HepG2 (cell line): ENCODE data around the gene AARS2. TPM values are rescaled to one million over a fixed set of nuclear protein-coding genes. Genes with fewer than 3 reads are reported as not detected.

Source experiments
- ATAC-seq: fragments of 200-7000 bp; cut with Tn5 transposase; 3 replicates; pipeline ENCODE4 v1.9.1; 2020; ENCODE audit warnings: mild to moderate bottlenecking, moderate library complexity
- BruUV-seq: library from RNA; stranded (reverse); fragments of 400-500 nt; replicated peaks from 2 replicates; lab custom pipeline; 2021; lab: Mats Ljungman, UMichigan
- CTCF ChIA-PET: fragments of 300-600 bp; formaldehyde crosslinking; extraction: SDS; loops from one replicate; lab custom pipeline; 2021; ENCODE audit warnings: low total read pairs, inconsistent platforms, low intra/inter-chr PET ratio; lab: Yijun Ruan, JAX
- POLR2A ChIA-PET: fragments of 350-600 bp; sonication (Branson Sonifier 250); formaldehyde crosslinking; loops from one replicate; lab custom pipeline; 2020; ENCODE audit warnings: antibody characterized with exemption, inconsistent platforms; lab: Yijun Ruan, JAX
- DNase-seq: peaks from one replicate; pipeline ENCODE4 v3.0.0-alpha.2; 2015; ENCODE audit warnings: low spot score
- FAIRE-seq: peaks from 3 replicates; lab custom pipeline; 2011; peaks lifted over from hg19 to GRCh38; lab: Jason Lieb, UNC
- H2AFZ ChIP-seq: one replicate; pipeline ENCODE4 v1.6.1; 2011; ENCODE audit warnings: low read length, inconsistent platforms
- H3K27ac ChIP-seq: fragments of 300-600 bp; 3 replicates; pipeline ENCODE4 v1.8.0; 2011; ENCODE audit warnings: mixed run types, mild to moderate bottlenecking, mixed read lengths, low read length, inconsistent platforms; ENCODE audit not compliant: insufficient read depth; ENCODE audit errors: extremely low read length
- H3K27me3 ChIP-seq, 2 experiments: fragments of 200-600 bp in 1 of 2; 2 replicates in 1 of 2; 3 replicates in 1 of 2; pipeline versions ENCODE4 v1.6.0 to v1.8.0; 2011; ENCODE audit warnings: low read length in 2 of 2, mild to moderate bottlenecking in 2 of 2, moderate library complexity in 2 of 2, inconsistent platforms in 1 of 2; ENCODE audit not compliant: insufficient read depth in 2 of 2, control insufficient read depth in 1 of 2
- H3K36me3 ChIP-seq, 2 experiments: fragments of 200-600 bp in 1 of 2; replicated peaks in 1 of 2; 2 replicates in 1 of 2; 3 replicates in 1 of 2; pipeline versions ENCODE4 v1.5.1 to v1.8.0; 2011; ENCODE audit warnings: low read length in 2 of 2, inconsistent platforms in 1 of 2; ENCODE audit not compliant: insufficient read depth in 2 of 2, control insufficient read depth in 1 of 2
- H3K4me1 ChIP-seq: 2 replicates; pipeline ENCODE4 v1.5.1; 2012; ENCODE audit warnings: low read length, inconsistent platforms; ENCODE audit not compliant: insufficient read depth
- H3K4me2 ChIP-seq: 2 replicates; pipeline ENCODE4 v1.6.0; 2011; ENCODE audit warnings: low read depth, low read length, inconsistent platforms
- H3K4me3 ChIP-seq, 3 experiments: fragments of 200-600 bp in 1 of 3; sonication (generic), shearing (Covaris generic) in 1 of 3; replicated peaks in 1 of 3; 2 replicates each; pipeline ENCODE4 v1.5.1; 2011 to 2016; ENCODE audit warnings: low read length in 3 of 3, inconsistent platforms in 2 of 3, low read depth in 2 of 3, mild to moderate bottlenecking in 2 of 3, control low read depth in 1 of 3, mixed read lengths in 1 of 3; ENCODE audit not compliant: insufficient read depth in 1 of 3
- H3K79me2 ChIP-seq: one replicate; pipeline ENCODE4 v1.6.1; 2011; ENCODE audit warnings: low read length, inconsistent platforms; ENCODE audit not compliant: insufficient read depth
- H3K9ac ChIP-seq: 2 replicates; pipeline ENCODE4 v1.6.0; 2011; ENCODE audit warnings: mild to moderate bottlenecking, low read depth, low read length, inconsistent platforms; ENCODE audit not compliant: insufficient read depth
- H3K9me3 ChIP-seq: 2 replicates; pipeline ENCODE4 v1.5.1; 2012; ENCODE audit warnings: mild to moderate bottlenecking, low read length
- H4K20me1 ChIP-seq: 2 replicates; pipeline ENCODE4 v1.6.0; 2011; ENCODE audit warnings: inconsistent platforms, mild to moderate bottlenecking, low read length, moderate library complexity; ENCODE audit not compliant: insufficient read depth
- CCDC6 ChIP-seq: sonication (generic); formaldehyde crosslinking; IDR thresholded peaks from 2 replicates; pipeline ENCODE4 v1.8.1; 2022; ENCODE audit warnings: mild to moderate bottlenecking, missing genetic modification reagents, moderate library complexity
- EED ChIP-seq: sonication (generic); formaldehyde crosslinking; IDR thresholded peaks from 2 replicates; pipeline ENCODE4 v1.5.0; 2020; ENCODE audit warnings: mild to moderate bottlenecking, missing genetic modification reagents
- ETV5 ChIP-seq: IDR thresholded peaks from 2 replicates; pipeline ENCODE4 v1.6.1; 2018; ENCODE audit warnings: missing biosample characterization, missing genetic modification reagents, inconsistent platforms, borderline replicate concordance
- HOXA9 ChIP-seq: sonication (generic); formaldehyde crosslinking; IDR thresholded peaks from 2 replicates; pipeline ENCODE4 v1.8.1; 2022; ENCODE audit warnings: missing genetic modification reagents, mild to moderate bottlenecking, moderate library complexity, borderline replicate concordance
- HOXD1 ChIP-seq: sonication (generic); formaldehyde crosslinking; IDR thresholded peaks from 2 replicates; pipeline ENCODE4 v1.5.0; 2020; ENCODE audit warnings: missing genetic modification reagents
- KDM5B ChIP-seq: sonication (generic); formaldehyde crosslinking; IDR thresholded peaks from 2 replicates; pipeline ENCODE4 v1.4.0; 2020; ENCODE audit warnings: missing genetic modification reagents, mild to moderate bottlenecking, borderline replicate concordance
- MEIS2 ChIP-seq: sonication (generic); formaldehyde crosslinking; IDR thresholded peaks from 2 replicates; pipeline ENCODE4 v1.9.0; 2021; ENCODE audit warnings: mild to moderate bottlenecking, missing genetic modification reagents
- MYC ChIP-seq: sonication (generic); formaldehyde crosslinking; IDR thresholded peaks from 2 replicates; pipeline ENCODE4 v1.9.0; 2021; ENCODE audit warnings: missing genetic modification reagents, borderline replicate concordance
- PTBP1 ChIP-seq: fragments of 200-400 bp; formaldehyde crosslinking; IDR thresholded peaks from 2 replicates; pipeline ENCODE4 v1.6.1; 2018; ENCODE audit warnings: low read length, low read depth; ENCODE audit not compliant: poor library complexity, severe bottlenecking
- SALL1 ChIP-seq: sonication (generic); formaldehyde crosslinking; IDR thresholded peaks from 2 replicates; pipeline ENCODE4 v1.8.0; 2022; ENCODE audit warnings: mild to moderate bottlenecking, missing genetic modification reagents
- SOX5 ChIP-seq: IDR thresholded peaks from 2 replicates; pipeline ENCODE4 v1.6.1; 2016; ENCODE audit warnings: borderline replicate concordance
- SPEN ChIP-seq: sonication (generic); formaldehyde crosslinking; IDR thresholded peaks from 2 replicates; pipeline ENCODE4 v1.5.1; 2020; ENCODE audit warnings: low read depth, mild to moderate bottlenecking, missing genetic modification reagents
- TBX3 ChIP-seq: fragments of 450-650 bp; IDR thresholded peaks from 2 replicates; pipeline ENCODE4 v1.6.1; 2017; ENCODE audit warnings: antibody characterized with exemption, mild to moderate bottlenecking, inconsistent platforms, borderline replicate concordance
- ZNF841 ChIP-seq: sonication (generic); formaldehyde crosslinking; IDR thresholded peaks from 2 replicates; pipeline ENCODE4 v1.8.1; 2023; ENCODE audit warnings: missing genetic modification reagents, borderline replicate concordance
- ZSCAN31 ChIP-seq: sonication (generic); formaldehyde crosslinking; IDR thresholded peaks from 2 replicates; pipeline ENCODE4 v1.5.0; 2020; ENCODE audit warnings: low read depth, mild to moderate bottlenecking, missing genetic modification reagents
- WGBS: methylation state at CpG from one replicate; pipeline ENCODE4 v1.1.6; 2017; ENCODE audit warnings: low lambda C conversion rate; 5-methylcytosine and 5-hydroxymethylcytosine counted together
- in situ Hi-C: cut with HindIII; loops from 2 replicates; pipeline ENCODE4 v1.10.0; 2017; ENCODE audit warnings: low pct_unique_long_range_greater_than_20kb; ENCODE audit not compliant: extremely low pct_ligation_motif_present
- intact Hi-C: fragments of 100-400 bp; cut with micrococcal nuclease; formaldehyde crosslinking; loops from one replicate; pipeline ENCODE4 v1.10.0; 2022; ENCODE audit not compliant: unreplicated experiment
- polyA plus RNA-seq, 8 experiments: library from polyadenylated mRNA; depleted of rRNA in 3 of 8; stranded (reverse) in 7 of 8; unstranded in 1 of 8; fragments of >200 nt; fragmentation: Illumina TruSeq in 4 of 8; extraction: Trizol in 4 of 8; gene quantifications; 2 replicates each; pipeline versions ENCODE4 v1.2.1 to v1.2.3, GENCODE V29; 2011 to 2016; ENCODE audit warnings: low read depth in 4 of 8, missing spikeins in 1 of 8, mixed read lengths in 1 of 8; ENCODE audit not compliant: insufficient read depth in 1 of 8
- total RNA-seq, 5 experiments: library from RNA; depleted of rRNA; stranded (reverse); fragments of >200 nt; fragmentation: Illumina TruSeq; extraction: Trizol; gene quantifications; 2 replicates each; pipeline ENCODE4 v1.2.3, GENCODE V29; 2016; ENCODE audit warnings: low read depth in 1 of 5
- TF ChIP-seq, protein P1 (sequence below): sonication (generic); formaldehyde crosslinking; IDR thresholded peaks from 2 replicates; pipeline ENCODE4 v1.4.0; 2020; ENCODE audit warnings: missing genetic modification reagents
- TF ChIP-seq, protein P2 (sequence below): sonication (generic); formaldehyde crosslinking; IDR thresholded peaks from 2 replicates; pipeline ENCODE4 v1.8.0; 2022; ENCODE audit warnings: mild to moderate bottlenecking, missing genetic modification reagents, moderate library complexity

The AARS2 gene
- total and polyA plus RNA-seq, 2 of the 13 experiments (the other 11 are each of a cell fraction or from before 2014, with no cell fraction given), result 7.5 to 24.1 TPM

DNA sequence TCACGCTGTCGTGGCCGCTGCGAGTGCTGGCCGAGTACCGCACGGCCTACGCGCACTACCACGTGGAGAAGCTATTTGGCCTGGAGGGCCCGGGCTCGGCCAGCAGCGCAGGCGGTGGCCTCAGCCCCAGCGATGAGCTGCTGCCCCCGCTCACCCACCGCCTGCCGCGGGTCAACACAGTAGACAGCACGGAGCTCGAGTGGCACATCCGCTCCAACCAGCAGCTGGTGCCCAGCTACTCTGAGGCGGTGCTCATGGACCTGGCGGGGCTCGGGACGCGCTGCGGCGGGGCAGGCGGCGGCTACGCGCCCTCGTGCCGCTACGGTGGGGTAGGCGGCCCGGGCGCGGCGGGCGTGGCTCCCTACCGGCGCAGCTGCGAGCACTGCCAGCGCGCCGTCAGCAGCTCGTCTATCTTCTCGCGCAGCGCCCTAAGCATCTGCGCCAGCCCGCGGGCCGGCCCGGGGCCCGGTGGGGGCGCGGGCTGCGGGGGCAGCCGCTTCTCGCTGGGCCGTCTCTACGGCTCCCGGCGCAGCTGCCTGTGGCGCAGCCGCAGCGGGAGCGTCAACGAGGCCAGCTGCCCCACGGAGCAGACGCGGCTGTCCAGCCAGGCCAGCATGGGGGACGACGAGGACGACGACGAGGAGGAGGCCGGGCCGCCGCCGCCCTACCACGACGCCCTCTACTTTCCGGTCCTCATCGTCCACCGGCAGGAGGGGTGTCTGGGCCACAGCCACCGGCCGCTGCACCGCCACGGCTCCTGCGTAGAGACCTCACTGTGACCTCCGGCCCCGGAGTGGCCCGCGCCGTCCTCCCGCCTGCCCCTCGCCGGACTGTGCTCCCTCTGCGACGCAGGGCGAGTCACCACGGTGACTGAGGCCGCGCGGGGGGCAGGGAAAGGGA is 37.1 kb downstream of the AARS2 start:
- DNase-seq (no peak), FAIRE-seq (no peak), ATAC-seq (peak; percentile 58)
- BruUV-seq, result no TSS peak
- Histone ChIP-seq H2AFZ (no peak overlapping the region), H3K79me2 (no peaks in the 10 kb centered on the region), H3K27me3 (peaks cover 40 to 94% of the 10 kb centered on the region in 2 experiments), H3K27ac (no peak overlapping the region), H4K20me1 (peaks cover 3% of the 10 kb centered on the region; the same call in 1 of the 2 replicates), H3K4me1 (peaks cover 28% of the 10 kb centered on the region), H3K36me3 (no peaks in the 10 kb centered on the region), H3K9ac (no peak overlapping the region), H3K9me3 (no peaks in the 10 kb centered on the region), H3K4me2 (peak overlapping the region; percentile 69), H3K4me3 (peak overlapping the region in 2 of 3 experiments; percentile 28 to 62; a peak in 2 of 6 replicates)
- 14% methylated on average over 14 of the region's 109 CpGs for WGBS
- intact Hi-C loops (no loop called here), in situ Hi-C loops (no loop called here)
- POLR2A ChIA-PET, result interaction anchor here (0.7 to 1.5 kb wide), 5 partner anchors 13 to 112 kb away, joined by 3 to 5 read pairs (median 3); partner anchors contain the start of genes CDC5L and HSP90AB1
- CTCF ChIA-PET, result no interaction called here
- TF ChIP-seq SALL1 (peak; percentile 42; the same call in 1 of the 2 replicates), TBX3 (no peak), ETV5 (peak; percentile 23; the same call in 1 of the 2 replicates), CCDC6 (CRISPR knock-in tag) (peak; percentile 46; the same call in 1 of the 2 replicates), MEIS2 (CRISPR knock-in tag) (peak; percentile 12; the same call in 1 of the 2 replicates), KDM5B (CRISPR knock-in tag) (peak; percentile 56), SPEN (CRISPR knock-in tag) (peak; percentile 19; the same call in 1 of the 2 replicates), ZNF841 (CRISPR knock-in tag) (0 out of 2 replicates have a peak, but pooled peaks have one; percentile 48), ZSCAN31 (CRISPR knock-in tag) (0 out of 2 replicates have a peak, but pooled peaks have one; percentile 40), HOXA9 (CRISPR knock-in tag) (peak; percentile 62; the same call in 1 of the 2 replicates), EED (peak; percentile 48), HOXD1 (CRISPR knock-in tag) (0 out of 2 replicates have a peak, but pooled peaks have one; percentile 5), PTBP1 (no peak), MYC (CRISPR knock-in tag) (peak; percentile 63; the same call in 1 of the 2 replicates), SOX5 (CRISPR knock-in tag) (0 out of 2 replicates have a peak, but pooled peaks have one; percentile 12)
- TF ChIP-seq, protein P1, sequence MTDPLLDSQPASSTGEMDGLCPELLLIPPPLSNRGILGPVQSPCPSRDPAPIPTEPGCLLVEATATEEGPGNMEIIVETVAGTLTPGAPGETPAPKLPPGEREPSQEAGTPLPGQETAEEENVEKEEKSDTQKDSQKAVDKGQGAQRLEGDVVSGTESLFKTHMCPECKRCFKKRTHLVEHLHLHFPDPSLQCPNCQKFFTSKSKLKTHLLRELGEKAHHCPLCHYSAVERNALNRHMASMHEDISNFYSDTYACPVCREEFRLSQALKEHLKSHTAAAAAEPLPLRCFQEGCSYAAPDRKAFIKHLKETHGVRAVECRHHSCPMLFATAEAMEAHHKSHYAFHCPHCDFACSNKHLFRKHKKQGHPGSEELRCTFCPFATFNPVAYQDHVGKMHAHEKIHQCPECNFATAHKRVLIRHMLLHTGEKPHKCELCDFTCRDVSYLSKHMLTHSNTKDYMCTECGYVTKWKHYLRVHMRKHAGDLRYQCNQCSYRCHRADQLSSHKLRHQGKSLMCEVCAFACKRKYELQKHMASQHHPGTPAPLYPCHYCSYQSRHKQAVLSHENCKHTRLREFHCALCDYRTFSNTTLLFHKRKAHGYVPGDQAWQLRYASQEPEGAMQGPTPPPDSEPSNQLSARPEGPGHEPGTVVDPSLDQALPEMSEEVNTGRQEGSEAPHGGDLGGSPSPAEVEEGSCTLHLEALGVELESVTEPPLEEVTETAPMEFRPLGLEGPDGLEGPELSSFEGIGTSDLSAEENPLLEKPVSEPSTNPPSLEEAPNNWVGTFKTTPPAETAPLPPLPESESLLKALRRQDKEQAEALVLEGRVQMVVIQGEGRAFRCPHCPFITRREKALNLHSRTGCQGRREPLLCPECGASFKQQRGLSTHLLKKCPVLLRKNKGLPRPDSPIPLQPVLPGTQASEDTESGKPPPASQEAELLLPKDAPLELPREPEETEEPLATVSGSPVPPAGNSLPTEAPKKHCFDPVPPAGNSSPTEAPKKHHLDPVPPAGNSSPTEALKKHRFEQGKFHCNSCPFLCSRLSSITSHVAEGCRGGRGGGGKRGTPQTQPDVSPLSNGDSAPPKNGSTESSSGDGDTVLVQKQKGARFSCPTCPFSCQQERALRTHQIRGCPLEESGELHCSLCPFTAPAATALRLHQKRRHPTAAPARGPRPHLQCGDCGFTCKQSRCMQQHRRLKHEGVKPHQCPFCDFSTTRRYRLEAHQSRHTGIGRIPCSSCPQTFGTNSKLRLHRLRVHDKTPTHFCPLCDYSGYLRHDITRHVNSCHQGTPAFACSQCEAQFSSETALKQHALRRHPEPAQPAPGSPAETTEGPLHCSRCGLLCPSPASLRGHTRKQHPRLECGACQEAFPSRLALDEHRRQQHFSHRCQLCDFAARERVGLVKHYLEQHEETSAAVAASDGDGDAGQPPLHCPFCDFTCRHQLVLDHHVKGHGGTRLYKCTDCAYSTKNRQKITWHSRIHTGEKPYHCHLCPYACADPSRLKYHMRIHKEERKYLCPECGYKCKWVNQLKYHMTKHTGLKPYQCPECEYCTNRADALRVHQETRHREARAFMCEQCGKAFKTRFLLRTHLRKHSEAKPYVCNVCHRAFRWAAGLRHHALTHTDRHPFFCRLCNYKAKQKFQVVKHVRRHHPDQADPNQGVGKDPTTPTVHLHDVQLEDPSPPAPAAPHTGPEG (CRISPR knock-in tag), result peak; percentile 87
- TF ChIP-seq, protein P2, sequence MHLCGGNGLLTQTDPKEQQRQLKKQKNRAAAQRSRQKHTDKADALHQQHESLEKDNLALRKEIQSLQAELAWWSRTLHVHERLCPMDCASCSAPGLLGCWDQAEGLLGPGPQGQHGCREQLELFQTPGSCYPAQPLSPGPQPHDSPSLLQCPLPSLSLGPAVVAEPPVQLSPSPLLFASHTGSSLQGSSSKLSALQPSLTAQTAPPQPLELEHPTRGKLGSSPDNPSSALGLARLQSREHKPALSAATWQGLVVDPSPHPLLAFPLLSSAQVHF (CRISPR knock-in tag), result peak; percentile 73
